HepG2 (cell line): ENCODE measurements around the gene CRKL.

Experiments used
- NCOR1 ChIP-seq: fragments of 200-600 bp; sonication (generic); IDR thresholded peaks from 2 replicates; pipeline ENCODE4 v1.7.0; 2017; ENCODE audit warnings: antibody characterized with exemption, low read length, borderline replicate concordance
- SIN3A ChIP-seq: IDR thresholded peaks from 2 replicates; pipeline ENCODE4 v1.6.1; 2011; ENCODE audit warnings: low read depth, mild to moderate bottlenecking, control low read depth, low read length, borderline replicate concordance
- SMC3 ChIP-seq: IDR thresholded peaks from 2 replicates; pipeline ENCODE4 v1.6.1; 2011; ENCODE audit warnings: low read length, improper control_type of control experiment
- TF ChIP-seq, protein P1 (sequence below): IDR thresholded peaks from 2 replicates; pipeline ENCODE4 v1.6.1; 2012; ENCODE audit warnings: low read length, improper control_type of control experiment

- TF ChIP-seq SMC3 (no peak), SIN3A (peak; percentile 65; the same call in 1 of the 2 replicates), NCOR1 (no peak)
- TF ChIP-seq, protein P1, sequence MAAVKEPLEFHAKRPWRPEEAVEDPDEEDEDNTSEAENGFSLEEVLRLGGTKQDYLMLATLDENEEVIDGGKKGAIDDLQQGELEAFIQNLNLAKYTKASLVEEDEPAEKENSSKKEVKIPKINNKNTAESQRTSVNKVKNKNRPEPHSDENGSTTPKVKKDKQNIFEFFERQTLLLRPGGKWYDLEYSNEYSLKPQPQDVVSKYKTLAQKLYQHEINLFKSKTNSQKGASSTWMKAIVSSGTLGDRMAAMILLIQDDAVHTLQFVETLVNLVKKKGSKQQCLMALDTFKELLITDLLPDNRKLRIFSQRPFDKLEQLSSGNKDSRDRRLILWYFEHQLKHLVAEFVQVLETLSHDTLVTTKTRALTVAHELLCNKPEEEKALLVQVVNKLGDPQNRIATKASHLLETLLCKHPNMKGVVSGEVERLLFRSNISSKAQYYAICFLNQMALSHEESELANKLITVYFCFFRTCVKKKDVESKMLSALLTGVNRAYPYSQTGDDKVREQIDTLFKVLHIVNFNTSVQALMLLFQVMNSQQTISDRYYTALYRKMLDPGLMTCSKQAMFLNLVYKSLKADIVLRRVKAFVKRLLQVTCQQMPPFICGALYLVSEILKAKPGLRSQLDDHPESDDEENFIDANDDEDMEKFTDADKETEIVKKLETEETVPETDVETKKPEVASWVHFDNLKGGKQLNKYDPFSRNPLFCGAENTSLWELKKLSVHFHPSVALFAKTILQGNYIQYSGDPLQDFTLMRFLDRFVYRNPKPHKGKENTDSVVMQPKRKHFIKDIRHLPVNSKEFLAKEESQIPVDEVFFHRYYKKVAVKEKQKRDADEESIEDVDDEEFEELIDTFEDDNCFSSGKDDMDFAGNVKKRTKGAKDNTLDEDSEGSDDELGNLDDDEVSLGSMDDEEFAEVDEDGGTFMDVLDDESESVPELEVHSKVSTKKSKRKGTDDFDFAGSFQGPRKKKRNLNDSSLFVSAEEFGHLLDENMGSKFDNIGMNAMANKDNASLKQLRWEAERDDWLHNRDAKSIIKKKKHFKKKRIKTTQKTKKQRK, result no peak
These were observed 64.8 kb downstream of the CRKL start, which contains the start of gene LZTR1 for GRCh38 chr22:20981787-20982562.
